SK-N-SH treated with all-trans-retinoic acid at 6 μM for 48 hours (cell line): ENCODE data around the gene DPP10.

Experiments
- ARNTL ChIP-seq: fragments of 450-650 bp; formaldehyde crosslinking; IDR thresholded peaks from 2 replicates; pipeline ENCODE4 v1.5.0; 2020; ENCODE audit warnings: low read depth, mild to moderate bottlenecking, moderate library complexity, borderline replicate concordance
- CSRNP3 ChIP-seq: fragments of 250-450 bp; sonication (Bioruptor Pico); IDR thresholded peaks from 2 replicates; pipeline ENCODE4 v1.5.1; 2021; ENCODE audit warnings: mild to moderate bottlenecking, moderate library complexity
- GLIS3 ChIP-seq: fragments of 250-450 bp; sonication (Bioruptor Pico); IDR thresholded peaks from 2 replicates; pipeline ENCODE4 v1.5.0; 2020; ENCODE audit warnings: mild to moderate bottlenecking, moderate library complexity
- ISL1 ChIP-seq: fragments of 250-450 bp; sonication (Bioruptor Pico); IDR thresholded peaks from 2 replicates; pipeline ENCODE4 v2.1.2; 2022; ENCODE audit warnings: mild to moderate bottlenecking, moderate library complexity
- PPARA ChIP-seq: fragments of 250-450 bp; sonication (Bioruptor Pico); IDR thresholded peaks from 2 replicates; pipeline ENCODE4 v1.5.0; 2020; ENCODE audit warnings: mild to moderate bottlenecking, borderline replicate concordance
- SNAI2 ChIP-seq: fragments of 250-450 bp; sonication (Bioruptor Pico); IDR thresholded peaks from 2 replicates; pipeline ENCODE4 v1.5.0; 2020; ENCODE audit warnings: mild to moderate bottlenecking, moderate library complexity
- ZFP3 ChIP-seq: fragments of 250-450 bp; sonication (Bioruptor Pico); IDR thresholded peaks from 2 replicates; pipeline ENCODE4 v1.5.0; 2020; ENCODE audit warnings: mild to moderate bottlenecking, moderate library complexity
- ZNF8 ChIP-seq: fragments of 450-650 bp; formaldehyde crosslinking; IDR thresholded peaks from 2 replicates; pipeline ENCODE4 v1.5.0; 2020; ENCODE audit warnings: mild to moderate bottlenecking, moderate library complexity

DNA sequence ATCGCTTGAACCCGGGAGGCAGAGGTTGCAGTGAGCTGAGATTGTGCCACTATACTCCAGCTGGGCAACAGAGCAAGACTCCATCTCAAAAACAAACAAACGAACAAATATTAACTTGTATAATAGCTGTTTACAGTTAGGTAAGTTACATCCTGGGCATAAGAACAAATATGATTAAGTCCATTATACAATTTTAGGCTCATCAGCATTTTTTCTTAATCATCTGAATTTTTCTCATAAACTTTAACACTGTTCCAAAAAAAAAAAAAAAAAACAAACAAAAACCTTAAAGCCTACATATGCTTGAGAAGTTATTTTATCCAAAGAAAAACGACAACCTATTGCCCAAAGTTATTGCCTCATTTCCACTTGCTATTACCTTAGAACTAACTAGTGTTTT lies 1042.5 kb downstream of the DPP10 start:
- TF ChIP-seq ZFP3 (CRISPR knock-in tag) (no peak), ZNF8 (CRISPR knock-in tag) (no peak), GLIS3 (CRISPR knock-in tag) (no peak), ISL1 (CRISPR knock-in tag) (no peak), SNAI2 (no peak), CSRNP3 (no peak), PPARA (CRISPR knock-in tag) (no peak), ARNTL (CRISPR knock-in tag) (no peak)
